ENCODE results near the gene SMOC1.

DNA sequence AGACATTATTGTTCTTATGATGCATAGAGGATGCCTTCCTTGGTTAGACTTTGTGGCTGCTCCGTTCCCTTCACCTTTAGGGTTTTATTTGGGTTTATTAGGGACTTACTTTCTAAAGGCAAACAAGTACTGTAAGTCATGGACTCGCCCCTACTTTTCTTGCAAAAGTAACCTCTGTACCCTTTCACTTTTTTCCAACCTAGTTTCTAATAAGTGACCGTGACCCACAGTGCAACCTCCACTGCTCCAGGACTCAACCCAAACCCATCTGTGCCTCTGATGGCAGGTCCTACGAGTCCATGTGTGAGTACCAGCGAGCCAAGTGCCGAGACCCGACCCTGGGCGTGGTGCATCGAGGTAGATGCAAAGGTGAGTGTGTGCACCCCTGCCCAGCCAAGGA, 72.7 kb downstream of the SMOC1 start:
- TF ChIP-seq EZH2 (IDR thresholded peaks at IDR 0.05; ENCODE audit: low read length, missing control alignments): no peak
- no peak for TF ChIP-seq CTCF (conservative IDR thresholded peaks at IDR 0.05 in 1 of 2, IDR thresholded peaks at IDR 0.05 in 1 of 2; ENCODE audit: low read depth in 1 of 2, low read length in 2 of 2)

Measured in fibroblast of lung (primary cell).